Smooth muscle cell (in vitro differentiated cells): Measurements from ENCODE around the gene SETDB2. TPM values are rescaled to one million over a fixed set of nuclear protein-coding genes. Genes with fewer than 3 reads are reported as not detected.

Source experiments
- DNase-seq: peaks from one replicate; lab custom pipeline; 2025; ENCODE audit not compliant: unreplicated experiment; lab: John Stamatoyannopoulos, UW
- H2AFZ ChIP-seq: fragments of 200-600 bp; sonication (generic); 2 replicates; pipeline ENCODE4 v1.6.0; 2016; ENCODE audit warnings: antibody characterized with exemption, low read depth, mild to moderate bottlenecking
- H3F3A ChIP-seq: fragments of 200-600 bp; sonication (generic); 2 replicates; pipeline ENCODE4 v1.6.0; 2017; ENCODE audit warnings: antibody characterized with exemption, low read depth
- H3K27ac ChIP-seq: fragments of 200-600 bp; sonication (generic); 2 replicates; pipeline ENCODE4 v1.5.1; 2016; ENCODE audit warnings: low read depth, mild to moderate bottlenecking
- H3K27me3 ChIP-seq: fragments of 200-600 bp; sonication (generic); 2 replicates; pipeline ENCODE4 v1.6.1; 2016; ENCODE audit warnings: low read depth, mild to moderate bottlenecking
- H3K36me3 ChIP-seq: fragments of 200-600 bp; sonication (generic); 2 replicates; pipeline ENCODE4 v1.5.1; 2016; ENCODE audit warnings: low read depth
- H3K4me1 ChIP-seq: fragments of 200-600 bp; sonication (generic); 2 replicates; pipeline ENCODE4 v1.5.1; 2016; ENCODE audit warnings: low read depth
- H3K4me2 ChIP-seq: fragments of 200-600 bp; sonication (generic); 2 replicates; pipeline ENCODE4 v1.6.0; 2016; ENCODE audit warnings: mild to moderate bottlenecking
- H3K4me3 ChIP-seq: fragments of 200-600 bp; sonication (generic); 2 replicates; pipeline ENCODE4 v1.5.1; 2016; ENCODE audit warnings: mild to moderate bottlenecking
- H3K79me2 ChIP-seq: fragments of 200-600 bp; sonication (generic); 2 replicates; pipeline ENCODE4 v1.6.0; 2016; ENCODE audit warnings: low read depth, mild to moderate bottlenecking
- H3K9ac ChIP-seq: fragments of 200-600 bp; sonication (generic); 2 replicates; pipeline ENCODE4 v1.6.0; 2016; ENCODE audit warnings: low read depth
- H3K9me3 ChIP-seq: fragments of 200-600 bp; sonication (generic); replicated peaks from 2 replicates; pipeline ENCODE4 v1.5.1; 2016; ENCODE audit warnings: low read depth
- H4K20me1 ChIP-seq: fragments of 200-600 bp; sonication (generic); 2 replicates; pipeline ENCODE4 v1.6.0; 2016; ENCODE audit warnings: low read depth
- WGBS: methylation state at CpG from one replicate; pipeline ENCODE4 v1.1.7; 2016; ENCODE audit warnings: low lambda C conversion rate; 5-methylcytosine and 5-hydroxymethylcytosine counted together
- polyA plus RNA-seq: library from polyadenylated mRNA; unstranded; fragments of >200 nt; fragmentation: Nextera tagmentation; extraction: Ambion mirVana; gene quantifications from 2 replicates; pipeline ENCODE4 v1.2.1, GENCODE V29; 2016
- total RNA-seq: library from RNA; depleted of rRNA; stranded (reverse); fragments of >200 nt; gene quantifications from 2 replicates; pipeline ENCODE4 v1.2.3, GENCODE V29; 2014
- TF ChIP-seq, protein P1 (sequence below): fragments of 200-600 bp; sonication (generic); IDR thresholded peaks from 2 replicates; pipeline ENCODE4 v1.5.1; 2017; ENCODE audit warnings: borderline replicate concordance, mild to moderate bottlenecking, antibody characterized with exemption; ENCODE audit not compliant: insufficient read depth, poor library complexity, severe bottlenecking

The SETDB2 gene
- total and polyA plus RNA-seq, 2 experiments from 2014 or later: 3.5 to 4.9 TPM

DNA sequence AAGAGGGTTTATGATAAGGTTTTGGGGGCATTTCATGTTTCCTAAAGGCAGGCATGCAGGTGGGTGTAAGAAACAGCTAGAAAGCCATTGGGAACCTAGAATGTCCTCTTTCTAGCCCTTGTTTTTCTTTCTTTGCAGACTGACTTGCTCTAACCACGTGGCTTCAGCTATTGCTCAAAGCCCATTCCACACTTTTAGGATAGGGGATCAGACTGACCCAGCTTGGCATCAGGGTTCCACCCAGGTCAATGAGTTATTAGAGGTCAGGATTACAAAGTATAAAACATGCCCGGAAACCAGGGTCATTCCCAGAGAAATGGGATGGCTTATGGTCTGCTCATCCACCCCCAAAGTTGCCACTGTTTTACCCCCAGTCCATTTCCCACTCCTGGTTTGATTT lies 68.5 kb downstream of the SETDB2 start:
- DNase-seq: no peak
- Histone ChIP-seq H3K27ac (no peak overlapping the region), H3K4me3 (no peak overlapping the region), H3K4me2 (no peak overlapping the region), H3K9ac (no peak overlapping the region), H3K27me3 (no peaks in the 10 kb centered on the region), H3K9me3 (no peaks in the 10 kb centered on the region), H3K4me1 (no peaks in the 10 kb centered on the region), H3K36me3 (no peaks in the 10 kb centered on the region), H4K20me1 (no peaks in the 10 kb centered on the region), H3F3A (no peaks in the 10 kb centered on the region), H3K79me2 (no peaks in the 10 kb centered on the region), H2AFZ (no peak overlapping the region)
- 69% methylated on average over 2 of the region's 2 CpGs for WGBS
- TF ChIP-seq, protein P1, sequence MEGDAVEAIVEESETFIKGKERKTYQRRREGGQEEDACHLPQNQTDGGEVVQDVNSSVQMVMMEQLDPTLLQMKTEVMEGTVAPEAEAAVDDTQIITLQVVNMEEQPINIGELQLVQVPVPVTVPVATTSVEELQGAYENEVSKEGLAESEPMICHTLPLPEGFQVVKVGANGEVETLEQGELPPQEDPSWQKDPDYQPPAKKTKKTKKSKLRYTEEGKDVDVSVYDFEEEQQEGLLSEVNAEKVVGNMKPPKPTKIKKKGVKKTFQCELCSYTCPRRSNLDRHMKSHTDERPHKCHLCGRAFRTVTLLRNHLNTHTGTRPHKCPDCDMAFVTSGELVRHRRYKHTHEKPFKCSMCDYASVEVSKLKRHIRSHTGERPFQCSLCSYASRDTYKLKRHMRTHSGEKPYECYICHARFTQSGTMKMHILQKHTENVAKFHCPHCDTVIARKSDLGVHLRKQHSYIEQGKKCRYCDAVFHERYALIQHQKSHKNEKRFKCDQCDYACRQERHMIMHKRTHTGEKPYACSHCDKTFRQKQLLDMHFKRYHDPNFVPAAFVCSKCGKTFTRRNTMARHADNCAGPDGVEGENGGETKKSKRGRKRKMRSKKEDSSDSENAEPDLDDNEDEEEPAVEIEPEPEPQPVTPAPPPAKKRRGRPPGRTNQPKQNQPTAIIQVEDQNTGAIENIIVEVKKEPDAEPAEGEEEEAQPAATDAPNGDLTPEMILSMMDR: no peak

DNA sequence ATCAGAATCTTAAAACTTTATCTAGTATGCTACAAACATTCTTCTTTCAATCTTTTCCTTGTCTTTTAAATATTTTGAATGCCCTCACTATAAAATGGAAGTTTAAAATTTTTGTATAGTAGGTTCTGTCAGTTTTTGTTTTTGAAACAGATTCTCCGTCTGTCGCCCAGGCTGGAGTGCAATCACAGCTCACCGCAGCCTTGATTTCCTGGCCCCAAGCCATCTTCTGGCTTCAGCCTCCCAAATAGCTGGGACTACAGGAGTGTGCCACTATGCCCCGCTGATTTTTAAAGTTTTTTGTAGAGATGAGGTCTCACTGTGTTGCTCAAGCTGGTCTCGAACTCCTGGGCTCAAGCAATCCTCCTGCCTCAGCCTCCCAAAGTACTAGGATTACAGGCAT lies 72.4 kb downstream of the SETDB2 start:
- Histone ChIP-seq H3K27ac (no peak overlapping the region), H3K9ac (no peak overlapping the region), H4K20me1 (no peaks in the 10 kb centered on the region), H3K36me3 (no peaks in the 10 kb centered on the region), H3K79me2 (no peaks in the 10 kb centered on the region), H3K4me1 (no peaks in the 10 kb centered on the region), H3K4me3 (no peak overlapping the region), H3K27me3 (no peaks in the 10 kb centered on the region), H3F3A (no peaks in the 10 kb centered on the region), H3K4me2 (no peak overlapping the region), H2AFZ (no peak overlapping the region), H3K9me3 (no peaks in the 10 kb centered on the region)
- TF ChIP-seq, protein P1: no peak
- WGBS: 90% methylated on average over 5 of the region's 5 CpGs
- no peak for DNase-seq

DNA sequence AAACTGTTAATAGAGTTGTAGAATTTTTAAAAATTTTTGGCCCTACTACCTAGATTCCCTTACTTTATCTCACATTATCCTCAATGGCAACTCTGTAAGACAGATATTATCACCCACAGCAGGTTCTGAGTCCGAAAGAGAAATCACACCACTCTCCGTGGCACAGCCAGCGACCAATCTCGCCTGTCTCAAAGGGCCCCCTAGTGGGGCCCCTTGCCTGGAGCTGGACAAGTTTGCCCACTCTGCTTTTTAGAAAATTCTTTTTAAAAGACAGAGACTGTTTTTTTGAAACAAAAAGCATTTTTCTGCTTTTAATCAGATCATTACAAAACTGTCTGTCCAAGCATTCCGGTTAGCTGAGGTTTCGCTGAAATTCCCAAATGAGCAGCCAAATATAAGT lies 73.4 kb downstream of the SETDB2 start:
- no peak overlapping the region for H3K4me3 ChIP-seq
- no peaks in the 10 kb centered on the region for H3K27me3 ChIP-seq
- H3K36me3 ChIP-seq: no peaks in the 10 kb centered on the region
- no peak overlapping the region for H3K27ac ChIP-seq
- no peaks in the 10 kb centered on the region for H3K9me3 ChIP-seq
- H3K4me2 ChIP-seq: no peak overlapping the region
- TF ChIP-seq, protein P1: peak; percentile 34
- 68% methylated on average over 6 of the region's 6 CpGs for WGBS
- no peaks in the 10 kb centered on the region for H3F3A ChIP-seq
- H4K20me1 ChIP-seq: no peaks in the 10 kb centered on the region
- H3K79me2 ChIP-seq: no peaks in the 10 kb centered on the region
- H2AFZ ChIP-seq: no peak overlapping the region
- no peak overlapping the region for H3K9ac ChIP-seq
- no peaks in the 10 kb centered on the region for H3K4me1 ChIP-seq
- no peak for DNase-seq

- WGBS: 87% methylated on average over 4 of the region's 4 CpGs
- Histone ChIP-seq H3K27ac (no peak overlapping the region), H4K20me1 (no peaks in the 10 kb centered on the region), H3K36me3 (no peaks in the 10 kb centered on the region), H3K79me2 (no peaks in the 10 kb centered on the region), H2AFZ (no peak overlapping the region), H3F3A (no peaks in the 10 kb centered on the region), H3K27me3 (no peaks in the 10 kb centered on the region), H3K9me3 (no peaks in the 10 kb centered on the region), H3K4me2 (no peak overlapping the region), H3K4me1 (no peaks in the 10 kb centered on the region), H3K4me3 (no peak overlapping the region), H3K9ac (no peak overlapping the region)
- DNase-seq: no peak
- TF ChIP-seq, protein P1: no peak
These were observed 77.2 kb downstream of the SETDB2 start for GRCh38 chr13:49521224-49521623.
